HG02610 (cell line): ENCODE data around the gene FUZ.

Experiments
- ATAC-seq: cut with Tn5 transposase; IDR thresholded peaks from one replicate; pipeline ENCODE4 v1.9.1; 2021; ENCODE audit warnings: mild to moderate bottlenecking, moderate library complexity; ENCODE audit not compliant: unreplicated experiment

FUZ gene, protein sequence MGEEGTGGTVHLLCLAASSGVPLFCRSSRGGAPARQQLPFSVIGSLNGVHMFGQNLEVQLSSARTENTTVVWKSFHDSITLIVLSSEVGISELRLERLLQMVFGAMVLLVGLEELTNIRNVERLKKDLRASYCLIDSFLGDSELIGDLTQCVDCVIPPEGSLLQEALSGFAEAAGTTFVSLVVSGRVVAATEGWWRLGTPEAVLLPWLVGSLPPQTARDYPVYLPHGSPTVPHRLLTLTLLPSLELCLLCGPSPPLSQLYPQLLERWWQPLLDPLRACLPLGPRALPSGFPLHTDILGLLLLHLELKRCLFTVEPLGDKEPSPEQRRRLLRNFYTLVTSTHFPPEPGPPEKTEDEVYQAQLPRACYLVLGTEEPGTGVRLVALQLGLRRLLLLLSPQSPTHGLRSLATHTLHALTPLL

DNA sequence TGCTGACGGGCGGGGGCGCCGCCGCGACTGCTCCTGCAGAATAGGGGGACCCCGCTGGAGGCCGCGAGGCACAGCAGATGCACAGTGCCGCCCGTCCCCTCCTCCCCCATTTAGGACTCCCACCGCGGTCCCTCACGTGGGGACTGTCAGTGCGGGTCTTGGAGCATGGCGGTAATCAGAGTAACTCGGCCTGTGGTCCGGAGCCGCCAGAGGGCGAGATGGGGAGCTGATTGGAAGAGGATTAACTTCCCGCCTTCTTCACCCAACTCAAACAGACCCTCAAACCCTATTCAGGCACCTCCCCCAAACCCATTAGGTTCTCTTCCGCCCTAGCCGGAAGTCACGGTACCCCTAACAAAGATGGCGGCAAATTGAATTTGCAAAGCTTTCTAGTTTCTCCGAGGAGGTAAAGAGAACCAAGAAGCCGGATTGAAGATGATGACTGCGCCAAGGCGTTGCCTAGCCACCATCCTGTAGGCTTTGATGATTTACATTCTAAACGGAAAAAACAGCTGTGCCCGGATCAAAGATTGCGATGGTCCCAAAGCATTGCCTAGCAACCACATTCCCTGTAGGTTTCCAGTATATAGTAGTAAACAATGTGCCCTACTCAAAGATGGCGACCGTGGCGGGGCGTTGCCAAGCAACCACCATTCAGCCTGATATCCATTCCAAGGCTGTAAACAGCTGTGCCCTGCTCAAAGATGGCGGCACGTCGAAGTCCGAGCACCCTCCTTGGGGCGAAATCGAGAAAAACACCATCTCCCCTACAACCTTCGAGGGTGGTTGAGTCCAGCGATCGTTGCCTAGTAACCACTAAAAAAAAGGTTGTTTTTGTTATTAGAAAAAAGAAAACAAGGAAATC lies at the start of gene FUZ:
TSS of gene FUZ (minus strand) at position 296 of the 865 bp plus-strand sequence. CDS start at position 110, 186 bp downstream.
- peak; percentile 54 for ATAC-seq

DNA sequence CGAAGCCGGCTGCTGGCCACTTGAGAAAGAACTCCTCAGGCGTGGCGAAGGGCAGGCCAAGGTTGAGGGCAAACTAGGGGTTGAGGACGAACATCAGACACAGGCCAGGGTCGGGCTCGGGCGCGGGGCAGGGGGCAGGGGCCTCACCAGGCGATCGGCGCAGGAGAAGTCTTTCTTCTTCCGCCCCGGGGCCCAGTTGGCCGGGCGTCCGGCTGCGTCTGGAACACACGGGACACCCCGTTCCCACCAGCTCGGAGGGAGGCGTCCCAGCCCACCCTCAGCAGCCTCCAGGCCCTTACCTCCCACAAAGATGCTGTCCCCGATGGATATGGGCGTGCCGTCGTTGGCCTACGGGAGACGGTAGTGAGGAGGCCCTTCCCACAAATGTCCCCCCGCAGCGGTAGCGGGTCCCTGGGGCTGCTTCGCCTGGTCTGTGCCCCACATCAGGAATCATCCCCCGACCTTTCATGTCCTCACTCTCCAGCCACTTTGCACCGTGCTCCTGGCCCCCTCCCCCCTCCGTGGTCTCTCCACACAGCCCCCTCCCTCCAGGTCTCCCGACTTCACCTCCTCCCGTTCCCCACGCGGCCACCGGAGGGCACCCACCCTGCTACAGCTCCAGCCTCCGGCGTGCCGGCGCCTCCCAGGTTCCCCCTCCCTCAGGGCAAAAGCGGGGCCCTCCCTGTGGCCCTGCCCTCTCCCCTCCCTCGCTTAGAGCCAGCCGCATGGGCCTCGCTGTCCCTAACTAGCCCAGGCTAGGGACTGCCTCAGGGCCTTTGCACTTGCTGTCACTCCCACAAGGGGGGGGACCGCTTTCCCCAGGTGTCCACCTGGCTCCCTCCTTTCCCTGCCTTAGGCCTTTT lies 49.5 kb upstream of the FUZ start:
- no peak for ATAC-seq

DNA sequence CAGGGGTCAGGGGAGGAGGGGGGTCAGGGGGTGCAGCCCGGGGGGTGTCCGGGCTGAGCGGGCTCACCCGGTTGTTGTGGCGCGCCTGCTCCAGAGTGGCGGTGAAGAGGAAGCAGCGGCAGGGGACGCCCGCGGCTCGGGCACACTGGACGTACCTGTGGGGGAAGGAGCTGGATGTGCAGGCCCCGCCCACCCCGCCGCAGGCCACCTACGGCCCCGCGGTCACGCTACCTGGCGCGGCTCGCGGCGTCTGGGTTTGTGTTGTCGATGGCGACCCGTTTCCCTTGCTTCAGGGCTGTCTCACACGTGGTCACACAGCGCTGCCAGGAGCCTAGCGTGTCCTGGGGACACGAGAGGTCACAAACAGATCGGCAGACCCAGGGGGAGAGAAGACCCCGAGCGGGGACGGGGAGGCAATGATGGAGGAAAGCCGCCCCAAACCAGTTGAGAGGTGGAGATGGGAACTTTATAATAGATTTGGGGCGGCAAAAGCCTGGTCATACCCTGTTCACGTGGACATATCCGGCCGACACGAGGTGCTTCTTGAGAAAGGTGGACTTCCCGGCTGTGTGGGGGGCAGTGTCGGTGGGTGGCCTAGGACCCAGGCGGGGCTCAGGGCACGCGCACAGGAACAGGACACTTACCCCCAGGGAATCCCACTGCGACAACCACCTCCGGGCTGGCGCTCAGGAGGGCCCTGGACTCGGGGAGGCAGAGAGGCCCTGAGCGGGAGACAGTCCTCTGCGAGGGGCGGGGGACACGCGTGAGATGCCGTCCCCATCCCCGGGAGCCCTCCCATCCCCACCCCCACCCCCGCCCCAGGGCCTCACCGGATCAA lies 48.7 kb upstream of the FUZ start:
- ATAC-seq, result no peak

DNA sequence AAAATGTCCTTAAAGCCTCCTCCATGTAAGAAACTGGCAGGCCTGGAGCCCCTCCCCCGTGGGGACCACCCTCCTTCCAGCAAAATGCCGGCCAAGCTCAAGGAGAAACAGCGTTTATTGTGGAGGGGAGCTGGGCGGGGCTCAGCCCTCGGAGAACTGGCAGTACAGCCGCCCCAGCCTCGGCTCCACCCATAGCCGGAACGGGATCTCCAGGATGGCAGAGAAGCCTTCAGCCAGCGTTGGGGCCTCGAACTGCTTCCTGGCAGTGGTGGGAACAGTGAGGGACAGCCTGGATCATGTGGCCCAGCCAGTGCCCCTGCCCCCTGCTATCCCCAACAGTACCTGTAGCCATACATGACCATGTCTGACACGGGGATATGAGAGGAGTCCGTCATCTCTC lies 48.0 kb upstream of the FUZ start:
- no peak for ATAC-seq

DNA sequence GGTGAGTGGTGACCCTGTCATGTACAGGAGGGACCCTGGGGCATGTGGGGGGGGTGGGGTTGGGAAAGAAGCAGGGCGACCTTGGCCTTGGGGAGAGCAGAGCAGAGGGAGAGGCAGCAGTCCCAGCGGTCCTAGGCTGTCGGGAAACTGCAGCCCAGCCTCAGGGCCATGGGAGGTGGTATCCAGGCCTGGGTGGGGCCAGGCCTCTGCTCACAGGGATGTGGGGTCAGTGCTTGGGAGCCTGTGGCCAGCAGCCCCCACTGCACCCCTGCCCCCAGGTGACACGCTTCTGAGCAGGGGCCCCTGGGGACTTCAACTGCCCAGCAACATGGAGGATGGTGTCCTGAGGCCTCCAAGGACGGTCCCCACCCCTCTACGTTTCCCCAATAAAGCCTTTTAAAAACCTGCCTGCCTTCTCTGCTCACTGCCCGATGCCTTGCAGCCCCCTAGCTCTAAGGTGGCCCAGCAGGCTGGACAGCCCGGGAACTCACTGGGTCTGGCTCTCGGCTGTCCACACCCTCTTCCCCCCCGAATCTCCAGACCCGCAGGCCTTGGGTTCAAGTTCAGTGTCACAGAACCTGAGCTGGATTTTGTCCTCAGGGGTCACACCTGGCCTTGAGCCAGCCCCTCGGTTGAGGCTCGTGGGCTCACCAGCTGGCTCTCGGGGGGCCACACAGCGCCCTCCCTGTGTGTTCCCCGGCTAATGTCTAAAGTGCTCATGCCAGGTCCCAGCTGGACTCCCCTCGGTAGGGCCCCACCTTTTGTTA lies 47.4 kb upstream of the FUZ start:
- no peak for ATAC-seq

DNA sequence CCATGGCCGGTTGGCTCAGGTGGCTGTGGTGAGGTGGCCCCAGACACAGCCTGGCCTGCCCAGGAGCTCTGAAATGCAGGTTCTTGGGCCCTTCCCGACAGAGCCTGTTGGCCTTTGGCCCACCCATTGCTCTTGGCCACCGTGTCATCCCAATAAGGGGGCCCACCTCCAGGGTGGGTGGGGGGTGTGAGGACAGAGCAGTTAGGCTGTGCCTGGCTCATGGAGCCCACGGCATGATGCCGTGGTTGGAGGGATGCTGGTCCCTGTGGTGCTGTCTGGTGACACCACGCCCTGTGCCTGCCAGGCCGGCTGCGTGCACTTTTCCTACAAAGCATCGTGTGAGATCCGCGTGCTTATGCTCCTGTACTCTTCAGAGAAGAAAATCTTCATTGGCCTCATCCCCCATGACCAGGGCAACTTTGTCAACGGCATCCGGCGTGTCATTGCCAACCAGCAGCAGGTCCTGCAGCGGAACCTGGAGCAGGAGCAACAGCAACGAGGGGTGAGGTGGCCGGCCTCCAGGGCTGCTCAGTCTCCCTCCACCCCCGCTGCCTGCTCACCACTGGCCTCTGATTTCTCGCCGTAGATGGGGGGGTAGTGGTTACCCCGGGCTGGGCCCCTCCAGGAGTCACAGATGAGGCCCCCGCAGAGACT lies 46.7 kb upstream of the FUZ start:
- no peak for ATAC-seq

DNA sequence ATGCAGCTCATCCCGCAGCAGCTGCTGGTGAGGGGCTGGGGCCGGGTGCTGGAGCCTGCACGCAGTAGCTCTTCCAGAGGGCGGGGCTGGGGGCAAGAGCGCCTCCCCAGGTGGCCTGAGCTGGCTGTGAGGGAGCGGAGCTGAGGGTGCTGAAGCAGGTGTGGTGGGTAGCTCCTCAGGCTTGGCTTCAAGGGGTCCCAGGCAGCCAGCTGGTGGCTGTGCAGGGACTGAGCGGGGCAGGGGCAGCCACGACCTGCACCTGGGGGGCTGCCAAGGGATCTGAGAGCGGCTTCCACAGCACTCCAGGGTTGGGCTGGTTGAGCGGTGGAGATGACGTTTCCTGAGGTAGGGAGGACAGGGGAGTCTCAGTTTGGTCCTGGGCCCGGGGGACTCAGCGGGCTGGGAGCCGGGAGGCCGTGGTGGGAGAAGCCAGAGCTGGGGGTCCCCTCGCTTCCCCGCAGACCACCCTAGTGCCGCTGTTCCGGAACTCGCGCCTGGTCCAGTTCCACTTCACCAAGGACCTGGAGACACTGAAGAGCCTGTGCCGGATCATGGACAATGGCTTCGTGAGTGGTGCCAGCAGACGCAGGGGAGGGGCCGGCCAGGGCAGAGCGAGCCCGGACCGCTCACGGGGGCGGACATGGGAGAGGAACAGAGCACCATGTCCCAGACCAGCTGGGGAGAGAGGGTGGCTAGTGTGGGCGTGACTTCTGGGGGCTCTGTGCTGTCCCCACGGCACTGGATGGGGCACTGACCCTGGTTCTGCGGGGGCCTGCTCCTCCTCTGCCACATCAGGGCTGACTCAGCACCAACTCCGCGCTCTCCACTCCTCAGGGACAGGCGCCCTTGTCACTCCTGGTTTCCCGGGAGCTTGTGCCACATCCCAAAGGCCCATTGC lies 45.2 kb upstream of the FUZ start:
- ATAC-seq, result no peak

DNA sequence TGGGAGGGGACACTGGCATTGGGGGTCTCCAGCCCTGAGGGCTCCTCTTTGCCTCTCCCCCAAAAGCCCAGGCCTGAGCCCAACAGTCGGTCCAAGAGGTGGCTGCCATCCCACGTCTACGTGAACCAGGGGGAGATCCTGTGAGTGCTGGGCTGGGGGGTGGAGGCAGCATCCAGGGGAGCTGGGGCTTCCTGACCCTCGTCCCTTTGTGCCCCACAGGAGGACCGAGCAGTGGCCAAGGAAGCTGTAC lies 44.7 kb upstream of the FUZ start:
- ATAC-seq, result no peak

DNA sequence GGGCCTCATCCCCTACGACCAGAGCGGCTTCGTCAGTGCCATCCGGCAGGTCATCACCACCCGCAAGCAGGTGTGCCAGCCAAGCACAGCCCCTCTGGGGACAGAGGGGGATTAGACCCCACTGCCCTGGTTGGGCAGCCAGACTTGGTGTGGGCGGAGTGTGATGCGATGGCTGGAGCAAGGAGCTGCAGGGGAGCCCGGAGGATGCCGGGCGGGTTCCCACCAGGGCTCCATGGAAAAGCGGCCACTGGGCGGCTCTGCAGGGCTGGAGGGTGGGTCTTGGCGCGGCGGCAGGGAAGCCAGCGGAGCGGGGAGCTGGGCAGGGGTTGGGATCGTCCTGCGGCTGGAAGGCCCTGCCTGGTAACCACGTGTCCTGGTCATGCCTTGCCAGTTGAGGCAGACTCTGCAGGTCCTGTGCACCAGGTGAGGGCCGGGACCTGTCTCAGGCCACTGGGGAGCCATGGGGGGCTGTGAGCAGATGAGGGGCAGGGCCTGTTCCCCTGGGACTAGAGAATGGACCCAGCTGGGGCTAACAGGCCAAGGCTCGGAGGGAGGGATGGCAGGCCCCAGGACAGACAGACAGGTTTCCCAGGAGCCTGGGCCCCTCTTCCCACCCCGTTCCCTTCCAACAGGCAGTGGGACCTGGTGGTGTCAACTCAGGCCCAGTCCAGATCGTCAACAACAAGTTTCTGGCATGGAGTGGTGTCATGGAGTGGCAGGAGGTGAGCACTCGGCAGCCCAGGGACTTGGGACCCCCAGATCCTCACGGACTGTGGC lies 44.2 kb upstream of the FUZ start:
- ATAC-seq, result no peak

DNA sequence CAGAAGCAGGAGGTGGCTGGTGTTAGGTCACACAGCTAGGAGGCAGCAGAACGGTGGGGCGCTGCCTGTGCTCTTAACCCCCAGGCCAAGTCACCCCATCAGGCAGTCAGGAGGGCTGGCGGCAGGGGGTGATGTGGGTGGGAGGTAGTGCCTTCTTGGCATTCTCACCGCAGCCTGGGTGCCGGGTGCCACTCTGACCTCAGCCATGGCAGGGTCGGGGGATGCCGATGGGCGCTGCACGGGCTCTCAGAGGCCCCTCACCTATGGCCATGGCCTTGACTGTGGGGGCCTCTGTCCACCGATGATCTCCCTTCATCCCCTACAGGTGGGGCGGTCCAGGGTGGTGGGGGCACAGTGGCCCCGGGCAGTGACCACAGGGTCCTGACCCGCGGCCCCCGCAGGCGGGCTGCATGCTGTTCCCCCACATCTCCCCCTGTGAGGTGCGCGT lies 43.5 kb upstream of the FUZ start:
- no peak for ATAC-seq

DNA sequence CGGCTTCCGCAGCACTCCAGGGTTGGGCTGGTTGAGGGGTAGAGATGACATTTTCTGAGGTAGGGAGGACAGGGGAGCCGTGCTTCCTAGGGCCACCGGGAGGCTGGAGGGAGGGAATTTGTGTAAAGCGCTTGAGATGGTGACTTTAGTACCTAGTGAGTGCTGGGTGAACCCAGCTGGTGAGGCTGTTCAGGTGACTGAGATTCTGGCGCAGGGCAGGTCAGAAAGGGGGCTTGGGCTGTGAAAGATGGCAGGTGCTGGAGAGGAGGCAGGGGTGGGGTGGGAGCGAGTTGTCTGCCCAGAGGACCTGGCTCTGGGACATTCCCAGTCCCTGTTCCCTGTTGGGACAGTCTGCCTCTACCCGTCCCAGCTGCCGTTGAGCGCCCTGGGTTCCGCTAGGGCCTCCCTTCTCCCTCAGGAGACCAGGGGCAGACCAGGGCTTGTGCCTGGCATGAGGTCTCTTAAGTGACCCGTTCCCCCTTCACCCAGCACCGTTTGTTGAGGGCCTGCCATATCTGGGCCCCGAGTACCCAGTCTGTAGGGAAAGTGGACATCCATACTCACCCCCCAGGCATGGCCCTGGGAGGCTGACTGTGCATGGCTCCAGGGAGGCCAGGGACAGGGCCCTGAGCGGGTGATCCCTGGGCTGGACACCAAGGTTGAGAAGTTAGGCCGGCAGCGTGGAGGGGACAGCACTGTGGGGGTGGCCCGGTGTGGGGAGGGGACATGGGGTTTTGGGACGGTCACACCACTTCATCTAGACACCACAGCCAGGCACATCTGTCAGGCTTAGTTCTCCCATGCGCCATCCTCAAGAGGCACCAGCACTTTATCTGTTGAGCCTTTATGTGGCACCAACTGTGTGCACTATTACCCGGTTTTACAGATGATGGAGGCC lies 42.8 kb upstream of the FUZ start:
- no peak for ATAC-seq

DNA sequence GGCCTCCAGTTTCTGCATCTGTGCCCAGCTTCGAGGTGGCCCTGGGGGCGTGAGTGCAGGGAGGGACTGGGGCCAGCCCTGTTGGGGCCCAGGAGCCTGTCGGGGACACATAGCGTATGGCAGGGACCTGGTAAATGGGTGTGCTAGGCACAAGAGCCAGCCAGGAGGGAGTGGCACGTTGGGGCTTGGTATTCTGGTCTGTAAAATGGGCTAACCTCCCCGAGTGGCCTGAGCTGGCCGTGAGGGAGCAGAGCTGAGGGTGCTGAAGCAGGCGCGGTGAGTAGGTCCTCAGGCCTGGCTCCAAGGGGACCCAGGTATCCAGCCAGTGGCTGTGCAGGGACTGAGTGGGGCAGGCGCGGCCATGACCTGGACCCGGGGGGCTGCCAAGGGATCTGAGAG lies 42.2 kb upstream of the FUZ start:
- no peak for ATAC-seq

DNA sequence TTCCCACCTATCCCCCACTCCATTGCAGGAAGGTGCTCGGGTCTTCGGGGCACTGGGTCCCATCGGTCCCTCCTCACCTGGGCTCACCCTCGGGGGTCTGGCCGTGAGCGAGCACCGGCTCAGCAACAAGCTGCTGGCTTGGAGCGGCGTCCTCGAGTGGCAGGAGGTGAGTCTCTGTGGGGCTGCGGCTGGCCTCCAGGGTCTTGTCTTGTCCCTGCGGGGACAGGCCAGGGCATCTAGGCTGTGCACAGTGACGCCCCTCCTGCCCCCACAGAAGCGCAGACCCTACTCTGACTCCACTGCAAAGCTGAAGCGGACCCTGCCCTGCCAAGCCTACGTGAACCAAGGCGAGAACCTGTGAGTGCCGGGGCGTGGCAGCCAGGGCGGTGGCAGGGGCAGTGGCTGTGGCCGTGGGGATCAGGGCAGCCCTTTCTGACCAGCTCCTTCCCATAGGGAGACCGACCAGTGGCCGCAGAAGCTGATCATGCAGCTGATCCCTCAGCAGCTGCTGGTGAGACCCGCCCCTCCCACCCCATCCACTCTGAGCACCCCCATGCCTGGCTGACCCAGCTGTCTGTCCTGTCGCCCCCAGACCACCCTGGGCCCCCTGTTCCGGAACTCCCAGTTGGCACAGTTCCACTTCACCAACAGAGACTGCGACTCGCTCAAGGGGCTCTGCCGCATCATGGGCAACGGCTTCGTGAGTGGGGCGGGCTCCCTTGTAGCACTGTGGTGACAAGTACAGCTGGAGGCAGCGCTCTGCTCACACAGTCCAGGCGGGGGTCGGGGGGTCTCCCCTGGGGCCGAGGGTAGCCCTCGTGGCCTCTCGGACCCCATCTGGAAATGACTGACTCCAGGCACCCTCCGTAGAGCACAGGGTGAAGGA lies 41.5 kb upstream of the FUZ start:
- no peak for ATAC-seq

DNA sequence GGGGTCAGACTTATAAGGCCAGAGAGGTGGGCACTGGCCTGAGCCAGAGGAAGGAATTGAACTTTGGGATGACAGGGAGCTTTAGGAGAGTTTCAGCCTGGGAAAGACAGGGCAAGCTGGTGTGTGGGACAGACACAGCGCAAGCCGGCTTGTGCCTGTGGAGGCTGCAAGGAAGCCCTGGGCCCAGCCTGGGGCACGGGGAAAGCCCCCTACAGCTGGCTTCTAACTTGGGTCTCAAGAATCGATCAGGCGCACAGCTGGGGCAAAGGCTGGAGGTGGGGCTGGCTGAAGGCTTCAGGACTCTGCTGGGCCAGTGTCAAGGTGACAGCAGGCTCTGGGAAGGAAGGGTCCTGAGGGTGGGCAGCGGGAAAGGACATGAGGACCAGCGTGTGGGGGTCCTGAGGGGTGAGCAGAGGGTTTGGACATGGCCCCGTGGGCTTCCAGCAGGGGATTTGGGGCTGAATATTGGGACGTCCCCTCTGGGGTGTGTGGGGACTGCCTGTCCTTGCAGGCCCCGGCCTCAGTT lies 40.8 kb upstream of the FUZ start:
- ATAC-seq, result no peak

DNA sequence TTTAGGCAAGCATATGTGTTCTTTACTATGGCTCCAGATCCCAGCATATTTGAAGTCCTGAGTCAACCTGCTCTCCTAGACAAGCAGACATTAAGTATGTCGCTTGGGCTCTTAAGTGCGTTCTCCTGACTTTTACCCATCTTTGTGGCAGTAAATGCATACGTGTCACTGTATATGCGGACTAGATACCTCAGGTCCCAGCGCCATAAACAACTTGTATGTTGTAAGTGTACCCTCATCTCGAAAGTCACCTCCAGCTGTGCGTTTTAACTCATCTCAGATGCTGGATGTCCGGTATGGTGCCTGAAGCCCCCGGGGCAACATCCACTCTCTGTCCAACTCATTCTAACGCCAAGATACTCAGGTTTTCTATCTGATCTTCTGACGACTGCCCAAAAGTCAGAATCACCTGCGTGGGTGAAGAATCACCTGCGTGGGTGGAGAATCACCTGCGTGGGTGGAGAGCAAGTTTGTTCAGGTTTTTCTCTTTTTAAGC lies 39.6 kb upstream of the FUZ start:
- ATAC-seq, result no peak
